K562 (cell line): ENCODE results near the gene LPIN1. TPM values are rescaled to one million over a fixed set of nuclear protein-coding genes. Genes with fewer than 3 reads are reported as not detected.
"Not testable (repeated sequence)": the region's sequence is repeated elsewhere in the genome, so short reads cannot be mapped to it uniquely, and the experiment has no call there.

Experiments
- ATAC-seq: fragments of 200-7000 bp; cut with Tn5 transposase; 3 replicates; pipeline ENCODE4 v1.9.1; 2020; ENCODE audit warnings: moderate library complexity
- BruUV-seq: library from RNA; stranded (reverse); fragments of 400-500 nt; replicated peaks from 2 replicates; lab custom pipeline; 2021; lab: Mats Ljungman, UMichigan
- CTCF ChIA-PET: fragments of 300-600 bp; formaldehyde crosslinking; extraction: SDS; loops from one replicate; lab custom pipeline; 2021; ENCODE audit warnings: low intra/inter-chr PET ratio; lab: Yijun Ruan, JAX
- POLR2A ChIA-PET: fragments of 300-600, 350-650 bp; sonication (Branson Sonifier 250); formaldehyde crosslinking; extraction: SDS; loops from one replicate; lab custom pipeline; 2021; ENCODE audit warnings: antibody characterized with exemption, inconsistent platforms; lab: Yijun Ruan, JAX
- DNase-seq, 4 experiments: peaks; one replicate each; pipeline versions ENCODE4 v3.0.0 to v3.0.0-alpha.2; 2011 to 2018; ENCODE audit warnings: low spot score in 3 of 4, mixed read lengths in 3 of 4; ENCODE audit errors: extremely low read depth in 1 of 4
- FAIRE-seq: peaks from 2 replicates; lab custom pipeline; 2011; peaks lifted over from hg19 to GRCh38; lab: Jason Lieb, UNC
- H2AFZ ChIP-seq: 2 replicates; pipeline ENCODE4 v1.6.0; 2011; ENCODE audit warnings: low read depth, low read length, control low read depth, inconsistent platforms
- H3K27ac ChIP-seq: fragments of 200-600 bp; 3 replicates; pipeline ENCODE4 v1.8.0; 2011; ENCODE audit warnings: low read depth, mild to moderate bottlenecking, control low read depth, inconsistent platforms, low read length, moderate library complexity, mixed read lengths; ENCODE audit errors: extremely low read depth
- H3K27me3 ChIP-seq, 2 experiments: fragments of 300-600 bp in 1 of 2; 2 replicates in 1 of 2; 3 replicates in 1 of 2; pipeline versions ENCODE4 v1.6.0 to v1.8.0; 2011; ENCODE audit warnings: inconsistent platforms in 2 of 2, low read length in 2 of 2, mild to moderate bottlenecking in 1 of 2, mixed read lengths in 1 of 2, moderate library complexity in 1 of 2; ENCODE audit not compliant: control insufficient read depth in 2 of 2, insufficient read depth in 2 of 2
- H3K36me3 ChIP-seq: fragments of 300-600 bp; 3 replicates; pipeline ENCODE4 v1.8.0; 2011; ENCODE audit warnings: mild to moderate bottlenecking, low read length, inconsistent platforms; ENCODE audit not compliant: control insufficient read depth, insufficient read depth
- H3K4me1 ChIP-seq, 2 experiments: fragments of 200-600 bp in 1 of 2; replicated peaks in 1 of 2; 2 replicates in 1 of 2; 3 replicates in 1 of 2; pipeline versions ENCODE4 v1.5.1 to v1.8.0; 2011; ENCODE audit warnings: inconsistent platforms in 2 of 2, low read length in 2 of 2, mild to moderate bottlenecking in 1 of 2, mixed read lengths in 1 of 2, moderate library complexity in 1 of 2; ENCODE audit not compliant: control insufficient read depth in 2 of 2, insufficient read depth in 2 of 2
- H3K4me2 ChIP-seq: 2 replicates; pipeline ENCODE4 v1.6.1; 2011; ENCODE audit warnings: low read length, control low read depth, inconsistent platforms, mixed read lengths; ENCODE audit not compliant: insufficient read depth
- H3K4me3 ChIP-seq: fragments of 200-600 bp; sonication (generic), shearing (Covaris generic); 2 replicates; pipeline ENCODE4 v1.5.1; 2016; ENCODE audit warnings: control low read depth, inconsistent platforms
- H3K79me2 ChIP-seq: fragments of 200-600 bp; 3 replicates; pipeline ENCODE4 v1.8.0; 2011; ENCODE audit warnings: low read length, inconsistent platforms; ENCODE audit not compliant: control insufficient read depth, insufficient read depth
- H3K9ac ChIP-seq, 2 experiments: 2 replicates each; pipeline versions ENCODE4 v1.6.0 to v1.6.1; 2011; ENCODE audit warnings: low read depth in 2 of 2, low read length in 2 of 2, control low read depth in 1 of 2, inconsistent platforms in 1 of 2, mild to moderate bottlenecking in 1 of 2, mixed read lengths in 1 of 2; ENCODE audit not compliant: insufficient read depth in 1 of 2
- H3K9me1 ChIP-seq: one replicate; pipeline ENCODE4 v1.6.0; 2011; ENCODE audit warnings: inconsistent platforms, mild to moderate bottlenecking, low read length, moderate library complexity; ENCODE audit not compliant: control insufficient read depth, insufficient read depth
- H3K9me3 ChIP-seq: replicated peaks from 2 replicates; pipeline ENCODE4 v1.5.1; 2011; ENCODE audit warnings: low read depth, low read length, inconsistent platforms; ENCODE audit not compliant: control insufficient read depth, insufficient read depth
- H4K20me1 ChIP-seq: replicated peaks from 2 replicates; pipeline ENCODE4 v1.6.1; 2011; ENCODE audit warnings: low read length, inconsistent platforms, mixed read lengths; ENCODE audit not compliant: control insufficient read depth, insufficient read depth
- TRIM24 ChIP-seq, 2 experiments: fragments of 450-650 bp; IDR thresholded peaks; 2 replicates each; pipeline ENCODE4 v1.6.1; 2016
- ZNF431 ChIP-seq: sonication (generic); formaldehyde crosslinking; IDR thresholded peaks from 2 replicates; pipeline ENCODE4 v1.8.0; 2022; ENCODE audit warnings: mild to moderate bottlenecking, missing genetic modification reagents
- WGBS: fragments of 100-300 bp; shearing (Covaris generic); methylation state at CpG from one replicate; pipeline ENCODE4 v1.1.6; 2016; ENCODE audit warnings: low coverage, mixed read lengths; ENCODE audit not compliant: insufficient coverage; ENCODE audit errors: missing lambda C conversion rate; 5-methylcytosine and 5-hydroxymethylcytosine counted together
- in situ Hi-C: fragments of 300-500 bp; cut with MboI; formaldehyde crosslinking; loops from 4 replicates; pipeline ENCODE4 v1.15.0; 2018; ENCODE audit warnings: inconsistent platforms, mixed read lengths
- intact Hi-C: fragments of 100-400 bp; cut with micrococcal nuclease; formaldehyde crosslinking; loops from 2 replicates; pipeline ENCODE4 v1.14.2; 2022
- polyA plus RNA-seq, 8 experiments: library from polyadenylated mRNA; depleted of rRNA in 4 of 8; stranded (reverse) in 5 of 8; unstranded in 3 of 8; fragments of >200 nt; fragmentation: Nextera tagmentation in 2 of 8; fragmentation: Illumina TruSeq in 1 of 8; extraction: Ambion mirVana in 2 of 8; extraction: Trizol in 1 of 8; gene quantifications; 2 replicates each; pipeline versions ENCODE4 v1.2.1 to v1.2.3, GENCODE V29; 2011 to 2014; ENCODE audit warnings: inconsistent platforms in 1 of 8, missing spikeins in 1 of 8
- total RNA-seq, 7 experiments: library from RNA; depleted of rRNA in 6 of 7; stranded (reverse); fragments of >200 nt in 6 of 7; fragmentation: Illumina TruSeq in 2 of 7; extraction: Trizol in 2 of 7; gene quantifications; 2 replicates each; pipeline versions ENCODE4 v1.2.1 to v1.2.3, GENCODE V29; 2011 to 2021; ENCODE audit warnings: low replicate concordance in 1 of 7
- TF ChIP-seq, protein P1 (sequence below): fragments of 450-650 bp; IDR thresholded peaks from 2 replicates; pipeline ENCODE4 v1.6.1; 2018; ENCODE audit warnings: mild to moderate bottlenecking, low read depth; ENCODE audit not compliant: partially characterized antibody
- TF ChIP-seq, protein P2 (sequence below): sonication (generic); formaldehyde crosslinking; IDR thresholded peaks from 2 replicates; pipeline ENCODE4 v1.8.0; 2023; ENCODE audit warnings: mild to moderate bottlenecking, missing genetic modification reagents

LPIN1 gene
- total and polyA plus RNA-seq, 9 of the 15 experiments (the other 6 are each of a cell fraction or from before 2014, with no cell fraction given): 9.2 to 84.0 (median 27.8) TPM

DNA sequence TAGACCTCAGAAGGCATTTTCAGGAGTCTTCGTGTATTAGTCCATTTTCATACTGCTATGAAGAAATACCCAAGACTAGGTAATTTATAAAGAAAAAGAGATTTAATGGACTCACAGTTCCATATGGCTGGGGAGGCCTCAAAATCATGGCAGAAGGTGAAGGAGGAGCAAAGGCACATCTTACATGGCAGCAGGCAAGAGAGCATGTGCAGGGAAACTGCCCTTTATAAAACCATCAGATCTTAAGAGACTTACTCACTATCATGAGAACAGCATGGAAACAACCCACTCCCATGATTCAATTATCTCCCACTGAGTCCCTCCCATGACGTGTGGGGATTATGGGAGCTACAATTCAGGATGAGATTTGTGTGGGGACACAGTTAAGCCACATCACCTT lies 101.5 kb downstream of the LPIN1 start:
- CTCF ChIA-PET, H3K79me2 ChIP-seq, H3K4me1 ChIP-seq, H3K27me3 ChIP-seq, H3K36me3 ChIP-seq, H3K4me3 ChIP-seq, ATAC-seq, BruUV-seq, H4K20me1 ChIP-seq, H2AFZ ChIP-seq, H3K9me3 ChIP-seq, H3K9me1 ChIP-seq, in situ Hi-C loops, H3K27ac ChIP-seq, FAIRE-seq, intact Hi-C loops, H3K4me2 ChIP-seq, DNase-seq, H3K9ac ChIP-seq, POLR2A ChIA-PET: not testable (repeated sequence)
- TF ChIP-seq, protein P1, sequence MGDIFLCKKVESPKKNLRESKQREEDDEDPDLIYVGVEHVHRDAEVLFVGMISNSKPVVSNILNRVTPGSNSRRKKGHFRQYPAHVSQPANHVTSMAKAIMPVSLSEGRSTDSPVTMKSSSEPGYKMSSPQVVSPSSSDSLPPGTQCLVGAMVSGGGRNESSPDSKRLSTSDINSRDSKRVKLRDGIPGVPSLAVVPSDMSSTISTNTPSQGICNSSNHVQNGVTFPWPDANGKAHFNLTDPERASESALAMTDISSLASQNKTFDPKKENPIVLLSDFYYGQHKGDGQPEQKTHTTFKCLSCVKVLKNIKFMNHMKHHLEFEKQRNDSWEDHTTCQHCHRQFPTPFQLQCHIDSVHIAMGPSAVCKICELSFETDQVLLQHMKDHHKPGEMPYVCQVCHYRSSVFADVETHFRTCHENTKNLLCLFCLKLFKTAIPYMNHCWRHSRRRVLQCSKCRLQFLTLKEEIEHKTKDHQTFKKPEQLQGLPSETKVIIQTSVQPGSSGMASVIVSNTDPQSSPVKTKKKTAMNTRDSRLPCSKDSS: peak; percentile 36
- TF ChIP-seq ZNF431 (CRISPR knock-in tag): peak; percentile 99
- 0 out of 4 replicates have a peak, but pooled peaks of 1 of the 2 experiments have one; percentile 21 for TF ChIP-seq TRIM24 (IDR thresholded peaks at IDR 0.05)
- WGBS: 8% methylated on average over 2 of the region's 2 CpGs

DNA sequence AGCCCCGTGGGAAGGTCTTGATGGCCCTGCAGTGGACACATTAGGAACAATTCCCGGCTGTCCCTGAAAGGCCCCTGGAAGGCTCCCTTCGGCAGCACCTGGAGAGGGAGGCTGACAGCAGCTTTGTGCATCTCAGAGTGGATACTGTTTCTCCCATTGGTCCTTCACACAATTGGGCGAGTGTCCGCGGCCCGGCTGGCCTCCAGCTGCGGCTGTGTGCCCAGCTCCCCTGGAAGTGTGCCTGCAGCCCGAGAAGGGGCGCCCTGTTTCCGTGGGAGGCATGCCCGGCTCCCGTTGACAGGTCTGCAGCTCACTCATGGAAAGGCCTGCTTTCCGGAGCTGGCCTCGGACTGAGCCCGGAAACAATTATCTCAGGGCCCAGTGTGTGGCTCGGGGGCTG lies 103.7 kb downstream of the LPIN1 start:
- intact Hi-C loops (no loop called here), in situ Hi-C loops (no loop called here)
- WGBS: 47% methylated on average over 14 of the region's 17 CpGs
- TF ChIP-seq, protein P2, sequence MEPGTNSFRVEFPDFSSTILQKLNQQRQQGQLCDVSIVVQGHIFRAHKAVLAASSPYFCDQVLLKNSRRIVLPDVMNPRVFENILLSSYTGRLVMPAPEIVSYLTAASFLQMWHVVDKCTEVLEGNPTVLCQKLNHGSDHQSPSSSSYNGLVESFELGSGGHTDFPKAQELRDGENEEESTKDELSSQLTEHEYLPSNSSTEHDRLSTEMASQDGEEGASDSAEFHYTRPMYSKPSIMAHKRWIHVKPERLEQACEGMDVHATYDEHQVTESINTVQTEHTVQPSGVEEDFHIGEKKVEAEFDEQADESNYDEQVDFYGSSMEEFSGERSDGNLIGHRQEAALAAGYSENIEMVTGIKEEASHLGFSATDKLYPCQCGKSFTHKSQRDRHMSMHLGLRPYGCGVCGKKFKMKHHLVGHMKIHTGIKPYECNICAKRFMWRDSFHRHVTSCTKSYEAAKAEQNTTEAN (CRISPR knock-in tag): no peak
- ATAC-seq (no peak), FAIRE-seq (no peak), DNase-seq (no peak)
- no peak overlapping the region for H3K4me2 ChIP-seq
- no peaks in the 10 kb centered on the region for H3K9me1 ChIP-seq
- H3K9ac ChIP-seq: peak overlapping the region in 1 of 2 experiments; percentile 22; a peak in 1 of 4 replicates
- H3K79me2 ChIP-seq: no peaks in the 10 kb centered on the region
- H3K27me3 ChIP-seq: peaks cover 0 to 4% of the 10 kb centered on the region in 2 experiments; a peak in 2 of 5 replicates
- H3K36me3 ChIP-seq: no peaks in the 10 kb centered on the region
- H3K4me3 ChIP-seq: no peak overlapping the region
- peaks cover 0 to 4% of the 10 kb centered on the region in 2 experiments; a peak in 2 of 5 replicates for H3K4me1 ChIP-seq
- H3K9me3 ChIP-seq: peaks cover 4% of the 10 kb centered on the region; the same call in 1 of the 2 replicates
- H3K27ac ChIP-seq: no peak overlapping the region
- no peaks in the 10 kb centered on the region for H4K20me1 ChIP-seq
- POLR2A ChIA-PET: interaction anchor here (0.6 to 0.9 kb wide), 3 partner anchors 12 to 245 kb away, joined by 3 to 4 read pairs (median 3); no protein-coding TSS in a partner anchor
- H2AFZ ChIP-seq: no peak overlapping the region
- no TSS peak for BruUV-seq
- CTCF ChIA-PET: no interaction called here
